AG04450 (cell line): ENCODE measurements around the gene RFX3. TPM values are rescaled to one million over a fixed set of nuclear protein-coding genes. Genes with fewer than 3 reads are reported as not detected.

Source experiments
- CTCF ChIA-PET: fragments of 300-600, 350-600 bp; formaldehyde crosslinking; extraction: SDS; loops from one replicate; lab custom pipeline; 2022; ENCODE audit warnings: antibody characterized with exemption, inconsistent platforms; lab: Charles Lee
- POLR2A ChIA-PET: fragments of 350-600 bp; formaldehyde crosslinking; extraction: SDS; loops from one replicate; lab custom pipeline; 2021; ENCODE audit warnings: antibody characterized with exemption, inconsistent platforms; lab: Yijun Ruan, JAX
- DNase-seq: peaks from one replicate; pipeline ENCODE4 v3.0.0-alpha.2; 2011; ENCODE audit warnings: low read depth, low spot score
- H3K27ac ChIP-seq: one replicate; pipeline ENCODE4 v1.5.1; 2012; ENCODE audit warnings: low read depth, low read length, control low read depth
- H3K27me3 ChIP-seq: one replicate; pipeline ENCODE4 v1.6.0; 2012; ENCODE audit warnings: low read length; ENCODE audit not compliant: control insufficient read depth, insufficient read depth
- H3K4me3 ChIP-seq: 2 replicates; pipeline ENCODE4 v1.5.1; 2011; ENCODE audit warnings: mild to moderate bottlenecking, low read depth, low read length, control low read depth
- H3K9me3 ChIP-seq: 2 replicates; pipeline ENCODE4 v1.5.1; 2012; ENCODE audit warnings: low read length; ENCODE audit not compliant: control insufficient read depth, insufficient read depth
- CTCF ChIP-seq: IDR thresholded peaks from 2 replicates; pipeline ENCODE4 v1.5.1; 2011; ENCODE audit warnings: low read depth, low read length, control low read depth, inconsistent platforms
- polyA plus RNA-seq: library from polyadenylated mRNA; depleted of rRNA; stranded (reverse); fragments of >200 nt; gene quantifications from 2 replicates; pipeline ENCODE4 v1.2.3, GENCODE V29; 2011

RFX3 gene
- polyA plus RNA-seq, 1 experiment = 3.7 TPM

DNA sequence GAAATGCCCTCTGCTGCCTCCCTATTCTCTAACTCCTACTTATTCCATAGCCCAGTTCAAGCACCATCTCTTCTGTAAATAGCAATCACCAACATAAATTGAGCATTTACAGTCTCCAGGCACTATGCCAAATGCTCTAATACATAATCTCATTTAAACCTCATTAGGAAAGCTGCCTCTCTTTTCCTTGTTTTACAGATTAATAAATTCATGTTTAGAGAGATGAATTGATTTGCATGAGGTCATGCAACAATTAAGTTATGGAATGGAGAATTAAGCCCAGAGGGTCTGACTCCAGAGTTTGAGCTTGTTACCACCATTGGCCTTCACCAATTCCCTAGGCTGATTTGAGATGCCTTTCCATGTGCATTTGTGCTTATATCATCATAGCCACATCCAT, 23.4 kb upstream of the RFX3 start:
- Histone ChIP-seq H3K27me3 (peaks cover 3% of the 10 kb centered on the region), H3K27ac (no peak overlapping the region), H3K4me3 (no peak overlapping the region), H3K9me3 (no peaks in the 10 kb centered on the region)
- ChIA-PET POLR2A (no interaction called here), CTCF (no interaction called here)
- TF ChIP-seq CTCF = no peak
- no peak for DNase-seq

- no peak for TF ChIP-seq CTCF
- ChIA-PET POLR2A (no interaction called here), CTCF (no interaction called here)
- H3K4me3 ChIP-seq = no peak overlapping the region
- DNase-seq = no peak
- H3K9me3 ChIP-seq = no peaks in the 10 kb centered on the region
- no peak overlapping the region for H3K27ac ChIP-seq
- no peaks in the 10 kb centered on the region for H3K27me3 ChIP-seq
Observed at GRCh38 chr9:3548648-3549047, 22.8 kb upstream of the RFX3 start.

DNA sequence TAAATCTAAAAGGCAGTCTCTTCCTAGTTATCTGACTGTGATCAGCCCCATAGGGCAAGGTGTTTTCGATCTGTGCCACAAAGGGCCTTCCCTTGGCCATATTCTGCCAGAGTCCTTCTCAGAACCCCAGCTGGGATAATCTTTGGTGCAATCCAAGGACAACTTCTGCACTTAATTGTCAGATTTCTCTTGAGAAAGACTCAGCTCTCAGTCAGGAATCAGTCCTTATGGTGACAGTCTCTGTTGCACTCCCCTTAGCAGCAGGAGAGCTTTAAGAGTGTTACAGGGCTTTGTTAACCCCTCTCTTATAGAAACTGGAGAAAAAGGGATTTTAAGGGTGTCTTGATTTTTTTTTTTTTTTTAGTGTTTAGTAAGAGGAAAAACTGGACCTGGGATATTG, 15.4 kb upstream of the RFX3 start:
- no peak overlapping the region for H3K4me3 ChIP-seq
- no peak for DNase-seq
- ChIA-PET POLR2A (no interaction called here), CTCF (no interaction called here)
- TF ChIP-seq CTCF = no peak
- no peaks in the 10 kb centered on the region for H3K27me3 ChIP-seq
- H3K9me3 ChIP-seq = no peaks in the 10 kb centered on the region
- H3K27ac ChIP-seq = no peak overlapping the region

DNA sequence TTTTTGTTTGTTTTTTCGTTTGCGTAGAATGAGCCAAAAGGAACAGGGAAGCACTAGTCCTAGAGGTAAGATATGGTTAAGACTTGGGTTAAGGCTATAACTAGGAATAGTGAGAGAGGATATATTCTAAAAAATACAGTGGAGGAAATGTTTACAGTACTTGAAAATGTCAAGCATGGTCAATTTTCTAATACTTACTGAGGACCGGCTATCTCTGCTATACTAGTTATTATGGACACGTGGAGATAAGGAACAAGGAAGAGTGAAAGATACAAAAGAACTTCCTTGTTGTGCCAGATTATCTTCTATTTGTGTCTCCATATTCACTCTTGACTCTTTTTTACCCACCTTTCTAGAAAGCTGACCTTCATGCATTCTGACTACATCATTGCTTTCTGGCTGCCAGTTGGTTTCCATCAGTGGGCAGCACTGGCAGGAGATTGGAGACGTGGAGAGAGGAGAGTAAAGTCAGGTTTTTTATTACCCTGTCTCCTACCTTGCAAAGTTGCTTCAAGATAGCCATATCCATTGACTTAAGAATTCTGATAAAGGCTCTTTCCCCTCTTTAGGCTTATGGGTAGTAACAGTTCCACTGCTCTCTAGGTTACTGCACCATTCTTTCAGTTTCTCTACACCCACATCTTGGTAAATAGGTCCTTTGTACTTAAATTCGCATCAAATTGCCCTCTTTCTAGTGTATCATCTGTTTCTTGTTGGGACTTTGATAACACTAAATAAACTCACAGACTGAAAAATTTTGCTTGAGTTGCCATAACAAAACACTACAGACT, 9.0 kb upstream of the RFX3 start:
- ChIA-PET POLR2A (no interaction called here), CTCF (no interaction called here)
- Histone ChIP-seq H3K27ac (no peak overlapping the region), H3K4me3 (no peak overlapping the region), H3K27me3 (no peaks in the 10 kb centered on the region), H3K9me3 (no peaks in the 10 kb centered on the region)
- TF ChIP-seq CTCF = no peak
- no peak for DNase-seq

DNA sequence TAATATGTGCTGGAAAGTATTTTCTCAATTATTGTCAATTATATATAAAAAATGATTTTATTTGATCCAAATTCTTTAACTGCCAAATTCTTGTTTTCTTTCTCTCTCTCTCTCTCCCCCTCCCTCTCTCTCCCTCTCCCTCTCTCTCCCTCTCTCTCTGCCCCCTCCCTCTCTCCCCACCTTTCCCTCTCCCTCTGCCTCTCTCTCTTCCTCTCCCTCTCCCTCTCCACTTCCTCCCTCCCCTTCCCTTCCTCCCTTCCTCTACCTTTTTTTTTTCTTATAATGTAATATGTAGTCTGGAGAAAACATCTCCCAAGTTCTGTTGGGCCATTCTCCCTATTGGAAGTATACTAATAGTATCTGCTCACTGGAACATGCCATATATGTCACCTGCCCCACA, 6.4 kb upstream of the RFX3 start:
- Histone ChIP-seq H3K27ac (no peak overlapping the region), H3K27me3 (no peaks in the 10 kb centered on the region), H3K4me3 (no peak overlapping the region), H3K9me3 (no peaks in the 10 kb centered on the region)
- DNase-seq = no peak
- no peak for TF ChIP-seq CTCF
- ChIA-PET CTCF (no interaction called here), POLR2A (no interaction called here)
